ENCODE results near the gene PDX1. TPM values are rescaled to one million over a fixed set of nuclear protein-coding genes. Genes with fewer than 3 reads are reported as not detected.

The PDX1 gene
- total and polyA plus RNA-seq, 4 donors, result 5.3 TPM; not detected in 3

GRCh38 chr13:27971776-27972477 lies 52.1 kb downstream of the PDX1 start:
- Histone ChIP-seq H3K36me3 (ENCODE audit: control insufficient read depth in 1 of 2, insufficient read depth in 2 of 2, low read length in 1 of 2) (no peaks in the 10 kb centered on the region), H3K27ac (ENCODE audit: low read depth in 1 of 2, low read length in 2 of 2) (no peak overlapping the region), H3K9me3 (ENCODE audit: control insufficient read depth, low read length) (no peaks in the 10 kb centered on the region), H3K4me3 (ENCODE audit: low read length in 2 of 2) (no peak overlapping the region), H3K4me1 (ENCODE audit: control insufficient read depth in 1 of 2, insufficient read depth in 2 of 2, low read length in 2 of 2) (no peaks in the 10 kb centered on the region), H3K27me3 (ENCODE audit: control insufficient read depth in 1 of 2, insufficient read depth in 2 of 2, low read length in 1 of 2) (no peaks in the 10 kb centered on the region)
- no peak for ATAC-seq (ENCODE audit: low FRiP score)
- intact Hi-C loops (cut with DNase I), result no loop called here
- DNase-seq, result no peak
- 77 to 86% methylated on average over 7 of the region's 7 CpGs for WGBS, 2 donors

GRCh38 chr13:27972478-27972820 lies 52.6 kb downstream of the PDX1 start:
- no peak for DNase-seq
- Histone ChIP-seq H3K36me3 (ENCODE audit: control insufficient read depth in 1 of 2, insufficient read depth in 2 of 2, low read length in 1 of 2) (no peaks in the 10 kb centered on the region), H3K4me1 (ENCODE audit: control insufficient read depth in 1 of 2, insufficient read depth in 2 of 2, low read length in 2 of 2) (no peaks in the 10 kb centered on the region), H3K27ac (ENCODE audit: low read depth in 1 of 2, low read length in 2 of 2) (no peak overlapping the region), H3K9me3 (ENCODE audit: control insufficient read depth, low read length) (no peaks in the 10 kb centered on the region), H3K27me3 (ENCODE audit: control insufficient read depth in 1 of 2, insufficient read depth in 2 of 2, low read length in 1 of 2) (no peaks in the 10 kb centered on the region), H3K4me3 (ENCODE audit: low read length in 2 of 2) (no peak overlapping the region)
- no peak for ATAC-seq (ENCODE audit: low FRiP score)
- intact Hi-C loops (cut with DNase I), result no loop called here
- 90 to 92% methylated on average over 2 of the region's 2 CpGs for WGBS, 2 donors

GRCh38 chr13:27973291-27973690 lies 53.5 kb downstream of the PDX1 start:
- no peak overlapping the region for H3K4me3 ChIP-seq (ENCODE audit: low read length in 2 of 2)
- intact Hi-C loops (cut with DNase I), result no loop called here
- no peaks in the 10 kb centered on the region for H3K27me3 ChIP-seq (ENCODE audit: control insufficient read depth in 1 of 2, insufficient read depth in 2 of 2, low read length in 1 of 2)
- no peak for DNase-seq
- no peaks in the 10 kb centered on the region for H3K9me3 ChIP-seq (ENCODE audit: control insufficient read depth, low read length)
- H3K27ac ChIP-seq (ENCODE audit: low read depth in 1 of 2, low read length in 2 of 2), result no peak overlapping the region
- WGBS, 2 donors, result 50 to 61% methylated on average over 5 of the region's 5 CpGs
- no peaks in the 10 kb centered on the region for H3K4me1 ChIP-seq (ENCODE audit: control insufficient read depth in 1 of 2, insufficient read depth in 2 of 2, low read length in 2 of 2)
- no peaks in the 10 kb centered on the region for H3K36me3 ChIP-seq (ENCODE audit: control insufficient read depth in 1 of 2, insufficient read depth in 2 of 2, low read length in 1 of 2)
- ATAC-seq (ENCODE audit: low FRiP score), result no peak

- Histone ChIP-seq H3K27me3 (ENCODE audit: control insufficient read depth in 1 of 2, insufficient read depth in 2 of 2, low read length in 1 of 2) (no peaks in the 10 kb centered on the region), H3K27ac (ENCODE audit: low read depth in 1 of 2, low read length in 2 of 2) (no peak overlapping the region), H3K9me3 (ENCODE audit: control insufficient read depth, low read length) (no peaks in the 10 kb centered on the region), H3K4me1 (ENCODE audit: control insufficient read depth in 1 of 2, insufficient read depth in 2 of 2, low read length in 2 of 2) (no peaks in the 10 kb centered on the region), H3K4me3 (ENCODE audit: low read length in 2 of 2) (no peak overlapping the region), H3K36me3 (ENCODE audit: control insufficient read depth in 1 of 2, insufficient read depth in 2 of 2, low read length in 1 of 2) (no peaks in the 10 kb centered on the region)
- ATAC-seq (ENCODE audit: low FRiP score) (no peak), DNase-seq (no peak)
- WGBS, 2 donors, result 20 to 24% methylated on average over 7 of the region's 7 CpGs
- intact Hi-C loops (cut with DNase I), result no loop called here
These were observed 54.3 kb downstream of the PDX1 start for GRCh38 chr13:27973961-27974662.

Other genes starting within 250 kb of the PDX1 start
- not detected for gene GSX1, start 127.5 kb upstream of the PDX1 start, total RNA-seq
- not detected for gene GSX1, start 127.5 kb upstream of the PDX1 start, polyA plus RNA-seq
- not detected for gene CDX2, start 49.3 kb downstream of the PDX1 start, total RNA-seq
- 10 to 100 TPM in 1 of 2 donors, not detected in 1; 27.7 TPM for gene CDX2, start 49.3 kb downstream of the PDX1 start, polyA plus RNA-seq
- not detected for gene URAD, start 68.7 kb downstream of the PDX1 start, total RNA-seq
- not detected for gene URAD, start 68.7 kb downstream of the PDX1 start, polyA plus RNA-seq
- under 1 TPM; 0.30 to 0.52 TPM for gene FLT3, start 180.6 kb downstream of the PDX1 start, total RNA-seq
- gene FLT3, start 180.6 kb downstream of the PDX1 start, polyA plus RNA-seq, result under 1 TPM; 0.13 to 0.50 TPM
- gene PAN3, start 218.5 kb downstream of the PDX1 start, total RNA-seq, result 10 to 100 TPM; 36.4 to 49.2 TPM
- gene PAN3, start 218.5 kb downstream of the PDX1 start, polyA plus RNA-seq, result 10 to 100 TPM in 1 of 2 donors, 1 to 10 TPM in 1; 4.0 to 16.6 TPM